Effector CD8-positive, alpha-beta T cell (primary cell): ENCODE measurements around the gene RNF141.

ENCODE experiments used
- DNase-seq: peaks from one replicate; lab custom pipeline; 2025; lab: John Stamatoyannopoulos, UW

The RNF141 gene

DNA sequence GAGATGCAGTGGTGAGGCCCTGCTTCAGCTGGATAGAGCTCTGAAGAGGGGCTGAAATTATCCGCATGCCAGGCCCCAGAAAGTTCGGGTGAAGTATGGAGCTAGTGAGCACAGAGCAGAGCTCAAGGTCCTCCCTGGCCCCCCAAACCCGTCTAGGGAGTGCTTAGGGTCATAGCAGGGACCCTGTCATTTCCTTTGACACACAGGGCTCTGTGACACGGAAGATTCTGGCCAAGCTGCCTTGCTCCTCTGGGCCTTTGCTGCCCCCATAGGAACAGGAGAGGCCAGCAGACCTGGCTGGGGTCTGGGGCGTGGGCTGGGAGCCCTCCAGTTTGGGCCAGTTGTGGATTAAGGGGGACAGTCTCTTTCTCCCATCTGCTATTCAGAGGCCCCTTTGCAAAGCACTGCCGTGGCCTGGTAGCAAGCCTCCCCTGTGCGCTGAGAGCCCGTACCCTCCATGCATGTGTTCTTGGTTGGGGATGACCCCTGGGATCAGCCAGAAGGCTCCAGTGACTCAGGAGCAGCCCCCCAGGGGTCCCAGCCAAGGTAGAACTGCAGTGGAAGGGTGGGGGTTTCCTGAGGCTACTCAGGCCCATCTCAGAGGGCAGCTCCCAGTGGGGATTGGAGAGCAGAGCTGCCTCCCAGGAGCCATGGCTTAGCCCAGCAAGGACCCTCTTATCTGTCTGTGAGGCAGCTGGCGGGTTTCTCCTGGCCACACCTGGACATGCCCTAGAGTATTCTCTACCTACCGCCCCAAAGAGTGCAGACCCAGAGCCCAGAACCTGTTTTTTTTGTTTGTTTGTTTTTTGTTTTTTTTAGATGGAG is 42.3 kb downstream of the RNF141 start:
- DNase-seq: no peak

- DNase-seq: no peak
Observed at GRCh38 chr11:10498022-10498400, 43.0 kb downstream of the RNF141 start.

GRCh38 chr11:10497371-10498021 is 43.5 kb downstream of the RNF141 start:
- DNase-seq: no peak

DNA sequence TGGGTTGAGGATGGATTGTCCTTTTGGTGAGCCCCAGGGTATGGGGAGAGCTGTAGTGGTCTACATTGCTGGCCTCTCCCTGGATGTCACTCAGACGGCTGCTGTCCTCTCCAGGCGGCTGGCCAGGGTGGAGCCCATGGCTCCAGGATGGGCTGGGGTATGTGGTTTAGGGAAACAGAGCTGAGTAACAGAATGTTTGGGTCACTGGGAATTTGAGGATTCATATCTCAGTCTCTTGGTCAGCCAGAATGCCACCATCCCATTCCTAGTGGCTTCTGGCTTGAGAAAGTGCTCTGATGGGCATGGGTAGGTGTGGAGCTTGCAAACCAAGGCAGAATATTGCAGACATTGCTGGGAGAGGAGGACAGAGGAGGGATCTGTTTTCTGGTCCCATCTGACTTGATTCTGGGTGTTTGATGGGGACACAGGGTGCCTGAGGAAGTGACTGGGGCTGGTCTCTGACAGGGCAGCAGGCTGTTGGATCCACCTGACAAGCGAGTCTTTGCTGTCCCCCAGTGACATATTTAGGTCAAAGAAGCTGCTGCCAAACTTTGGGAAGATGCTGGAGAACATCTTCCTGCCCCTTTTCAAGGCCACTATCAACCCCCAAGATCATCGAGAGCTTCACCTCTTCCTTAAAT is 44.6 kb downstream of the RNF141 start:
- no peak for DNase-seq

DNA sequence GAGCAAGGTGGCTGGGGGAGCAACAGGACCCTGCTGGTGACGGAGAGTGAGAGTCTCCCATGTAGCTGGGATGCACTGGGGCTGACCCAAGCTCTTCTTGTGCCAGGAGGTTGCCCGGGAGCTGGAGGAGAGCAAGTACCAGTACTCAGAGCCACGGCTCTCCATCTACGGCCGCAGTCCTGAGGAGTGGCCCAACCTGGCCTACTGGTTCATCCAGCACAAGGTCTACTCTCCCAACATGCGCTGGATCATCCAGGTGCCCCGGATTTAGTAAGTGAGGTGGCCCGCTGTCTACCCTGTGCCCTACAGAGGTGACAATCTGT is 45.6 kb downstream of the RNF141 start:
- no peak for DNase-seq

- no peak for DNase-seq
Observed at GRCh38 chr11:10494636-10495463, 46.1 kb downstream of the RNF141 start.

GRCh38 chr11:10493041-10493663 is 47.8 kb downstream of the RNF141 start:
- DNase-seq: no peak

DNA sequence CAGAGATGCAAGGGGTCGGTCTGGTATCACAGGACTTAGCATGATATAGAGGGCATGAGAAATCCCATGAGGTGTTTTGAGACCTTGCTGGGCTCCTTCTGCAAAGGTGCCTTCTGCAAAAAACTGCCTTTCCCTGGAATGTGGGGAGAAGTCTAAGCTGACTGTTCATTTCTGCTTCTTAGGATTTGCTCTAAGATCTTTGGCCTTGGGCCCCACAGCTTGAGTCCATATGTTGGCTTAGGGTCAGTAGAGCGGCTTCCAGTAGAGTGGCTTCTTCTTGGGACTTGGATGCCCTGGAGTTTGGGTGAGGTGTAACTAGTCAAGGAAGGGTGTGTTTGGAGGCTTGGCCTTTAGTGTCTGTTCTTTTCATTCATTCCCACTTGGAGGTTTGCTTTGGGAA is 48.9 kb downstream of the RNF141 start:
- DNase-seq: no peak

DNA sequence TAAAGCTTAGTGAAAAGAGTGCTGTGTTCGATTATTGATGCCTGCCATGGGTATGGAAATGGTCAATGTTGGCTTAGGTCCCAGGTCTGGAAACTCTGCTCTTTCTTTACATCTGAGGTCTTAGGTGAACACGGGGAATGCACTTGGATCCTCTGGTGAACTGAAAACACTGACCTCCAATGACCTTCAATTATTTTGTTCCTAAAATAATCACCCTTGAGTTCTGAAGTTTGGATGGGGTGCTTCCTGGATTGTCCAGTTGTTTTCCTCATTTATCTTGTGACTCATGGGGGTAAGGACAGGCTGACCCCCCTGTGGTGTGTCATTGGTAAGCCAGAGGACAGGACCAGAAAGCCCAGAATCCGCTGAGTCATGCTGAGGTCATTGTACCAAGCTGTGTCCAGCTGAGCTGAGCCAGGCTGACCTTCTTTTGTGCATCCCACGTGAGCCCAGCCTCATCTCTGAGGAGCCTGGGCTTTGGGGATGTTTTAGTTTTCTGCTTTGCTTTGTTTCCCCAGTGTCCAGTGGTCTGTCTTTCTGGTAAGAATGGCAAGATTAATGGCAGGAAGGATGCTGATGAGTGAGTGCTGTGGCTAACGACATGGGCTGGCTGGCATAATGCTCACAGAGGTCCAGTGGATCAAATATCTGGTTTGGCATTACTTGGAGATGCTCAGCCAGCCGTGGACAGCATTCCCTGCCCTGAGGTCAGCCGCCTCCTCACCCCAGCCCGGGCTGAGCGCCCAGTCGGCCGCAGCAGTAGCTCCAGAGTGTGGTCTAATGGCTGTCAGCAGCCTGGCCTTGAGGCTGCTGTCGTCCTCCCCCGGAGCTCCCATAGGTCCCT is 50.4 kb downstream of the RNF141 start:
- DNase-seq: no peak

- no peak for DNase-seq
Observed at GRCh38 chr11:10490032-10490397, 51.0 kb downstream of the RNF141 start.

DNA sequence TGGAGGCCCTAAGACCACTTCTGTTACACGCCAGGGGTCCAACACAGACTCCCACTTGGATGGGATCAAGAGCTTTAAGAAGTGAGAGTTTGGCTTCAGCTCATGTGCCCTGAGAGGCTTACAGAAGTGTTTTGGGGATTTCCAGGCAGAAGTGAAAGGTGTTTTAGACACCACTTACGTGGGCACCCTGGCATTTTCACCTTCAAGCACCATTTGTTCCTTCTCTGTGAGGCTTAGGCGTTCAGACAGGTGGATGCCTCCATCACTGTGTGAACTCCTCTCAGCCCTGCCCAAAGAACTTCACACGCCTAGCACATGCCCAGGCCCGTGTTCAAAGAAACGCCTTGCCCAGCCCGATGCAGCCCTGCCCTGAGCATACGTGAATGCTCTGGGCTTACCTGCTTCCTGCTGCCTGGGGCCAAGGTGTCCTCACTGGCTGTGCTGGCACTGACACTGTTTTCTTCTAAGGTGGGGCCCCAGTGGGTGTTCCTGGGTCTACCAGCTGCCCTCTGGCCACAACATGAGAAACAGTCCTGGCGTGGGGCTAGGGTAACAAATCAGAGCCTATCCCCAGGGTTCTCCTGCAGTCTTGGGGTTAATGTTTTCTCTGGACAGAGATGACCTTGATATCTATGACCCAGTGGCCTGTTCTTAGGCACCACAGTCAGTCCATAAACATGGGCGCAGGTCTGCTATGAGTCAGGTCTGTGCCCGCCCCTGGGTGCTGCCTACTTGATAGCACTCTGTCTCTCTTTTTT is 51.9 kb downstream of the RNF141 start:
- DNase-seq: no peak

DNA sequence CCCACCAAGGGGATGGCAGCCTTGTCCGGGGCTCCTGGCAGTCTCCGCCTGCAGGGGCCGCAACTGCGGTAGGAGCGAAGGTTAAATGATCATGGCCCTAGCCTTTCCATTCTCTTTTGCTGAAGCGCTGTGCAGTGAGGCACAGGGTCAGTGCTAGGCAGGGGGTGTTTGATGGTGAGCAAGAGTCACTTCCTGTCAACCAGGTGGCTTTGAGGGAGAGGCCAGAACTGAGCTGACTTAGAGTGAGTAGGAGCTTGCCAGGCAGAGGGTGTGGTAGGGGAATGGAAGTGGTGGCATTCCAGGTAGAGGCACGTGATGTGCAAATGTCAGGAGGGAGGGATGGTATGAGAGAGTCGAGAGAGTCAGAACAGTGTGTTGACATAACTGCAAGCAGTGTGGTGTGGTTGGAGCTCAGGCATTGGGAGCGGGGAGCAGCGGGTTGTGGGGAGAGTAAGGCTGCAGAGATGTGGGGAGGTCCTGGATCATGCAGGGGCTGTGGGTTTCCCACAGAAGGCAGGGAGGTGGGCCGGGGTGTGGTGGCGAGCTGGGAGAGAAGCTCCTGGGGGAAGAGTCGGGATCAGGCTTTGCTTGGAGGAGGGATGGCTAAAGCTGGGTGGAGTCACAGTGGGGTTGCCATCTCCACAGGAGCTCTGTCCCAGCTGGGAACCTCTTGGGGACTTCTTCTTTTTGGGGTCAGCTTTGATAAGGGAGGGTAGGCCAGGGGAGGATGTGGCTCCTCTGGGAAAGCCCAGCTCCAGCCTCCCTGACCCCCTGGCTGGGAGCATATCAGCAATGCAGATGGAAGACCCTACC is 52.7 kb downstream of the RNF141 start:
- DNase-seq: no peak

GRCh38 chr11:10487002-10487647 is 53.9 kb downstream of the RNF141 start:
- no peak for DNase-seq

GRCh38 chr11:10486161-10486840 is 54.7 kb downstream of the RNF141 start:
- no peak for DNase-seq

GRCh38 chr11:10485646-10486045 is 55.3 kb downstream of the RNF141 start:
- DNase-seq: no peak

GRCh38 chr11:10484461-10485180 is 56.4 kb downstream of the RNF141 start:
- no peak for DNase-seq

- no peak for DNase-seq
Observed at GRCh38 chr11:10483584-10483983, 57.4 kb downstream of the RNF141 start.

DNA sequence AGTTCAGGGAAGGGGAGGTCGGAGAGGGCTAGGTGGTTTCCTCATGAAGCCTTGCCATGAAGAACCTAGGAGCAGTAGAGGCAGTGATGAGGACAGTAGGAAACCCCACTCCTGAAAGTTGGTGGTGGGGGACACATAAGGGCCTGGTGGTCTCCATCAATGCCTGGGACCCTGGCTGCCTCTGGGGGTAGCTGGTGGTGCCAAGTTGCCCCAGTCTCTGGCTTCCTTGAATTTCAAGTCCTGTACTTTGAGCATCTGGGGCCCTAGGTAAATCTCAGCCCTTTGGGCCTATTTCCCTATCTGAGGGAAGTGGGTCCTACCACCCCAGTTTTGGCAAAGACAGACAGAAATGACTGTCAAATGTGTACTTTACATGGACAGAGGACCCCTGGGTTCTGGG is 57.8 kb downstream of the RNF141 start:
- DNase-seq: no peak
